ENCODE measurements around the gene DISP2.

DISP2 gene

DNA sequence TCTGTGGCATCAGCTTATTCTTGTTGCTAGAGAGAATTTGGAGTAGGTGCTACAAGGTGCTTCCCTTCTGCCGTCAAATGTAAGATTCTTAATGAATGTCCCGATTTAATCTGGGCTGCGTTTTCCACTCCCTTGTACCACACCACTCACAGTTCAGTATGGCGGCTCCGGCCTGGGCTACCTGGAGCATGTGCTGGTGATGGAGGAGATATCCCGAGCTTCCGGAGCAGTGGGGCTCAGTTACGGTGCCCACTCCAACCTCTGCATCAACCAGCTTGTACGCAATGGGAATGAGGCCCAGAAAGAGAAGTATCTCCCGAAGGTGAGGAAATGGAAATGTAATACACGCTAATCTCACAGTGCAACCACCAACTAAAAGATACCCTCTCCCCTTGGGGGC, 52.5 kb downstream of the DISP2 start:
- Histone ChIP-seq H3K27ac (ENCODE audit: low read length) (no peak overlapping the region), H3K4me3 (ENCODE audit: low read length) (no peak overlapping the region), H3K36me3 (ENCODE audit: insufficient read depth, low read depth, low read length) (peaks cover 82% of the 10 kb centered on the region)

DNA sequence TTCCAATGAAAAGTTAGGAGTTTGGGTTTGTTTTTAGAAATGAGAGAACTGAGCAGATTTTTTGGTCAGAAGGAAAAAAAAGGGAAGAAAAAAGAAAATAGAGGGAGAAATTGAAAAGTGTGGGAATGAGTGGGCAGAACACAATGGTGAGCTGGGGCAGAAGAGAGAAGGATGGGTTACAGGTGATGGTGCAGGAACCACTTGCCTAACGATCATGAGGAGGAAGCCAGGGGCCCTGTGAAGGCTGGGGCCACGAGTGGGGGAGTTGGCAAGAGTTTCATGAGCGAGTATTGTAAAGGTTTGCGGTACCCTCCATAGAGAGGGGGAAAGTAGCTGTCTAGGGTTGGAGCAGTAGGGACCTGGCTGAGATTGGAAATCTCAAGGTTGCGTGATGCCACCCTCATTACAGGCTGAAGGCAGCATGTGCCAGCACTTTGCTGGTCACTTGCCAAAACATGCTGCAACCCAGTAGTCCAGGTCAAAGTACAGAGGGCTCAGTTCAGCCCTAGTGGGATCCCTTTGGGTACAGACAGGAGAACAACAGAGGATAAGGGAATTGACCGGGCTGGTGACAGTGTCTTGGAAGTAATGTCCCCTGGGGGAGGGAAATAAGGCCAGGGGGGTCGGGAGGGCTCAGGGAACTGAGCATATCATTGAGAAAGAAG, 54.2 kb downstream of the DISP2 start:
- no peak overlapping the region for H3K9ac ChIP-seq (ENCODE audit: low read depth, low read length)
- H3K4me3 ChIP-seq (ENCODE audit: low read length) = no peak overlapping the region
- peaks cover 97% of the 10 kb centered on the region for H3K36me3 ChIP-seq (ENCODE audit: insufficient read depth, low read depth, low read length)
- H3K4me1 ChIP-seq (ENCODE audit: insufficient read depth, low read length) = no peaks in the 10 kb centered on the region
- H3K27me3 ChIP-seq (ENCODE audit: insufficient read depth, low read length) = no peaks in the 10 kb centered on the region
- no peaks in the 10 kb centered on the region for H3K9me3 ChIP-seq (ENCODE audit: insufficient read depth, low read depth, low read length)
- no peak overlapping the region for H3K27ac ChIP-seq (ENCODE audit: low read length)

More for the DNA sequence above, 52.5 kb downstream of the DISP2 start:
- Histone ChIP-seq H3K9me3 (ENCODE audit: insufficient read depth, low read depth, low read length) (no peaks in the 10 kb centered on the region), H3K27me3 (ENCODE audit: insufficient read depth, low read length) (no peaks in the 10 kb centered on the region), H3K4me1 (ENCODE audit: insufficient read depth, low read length) (peaks cover 4% of the 10 kb centered on the region; the same call in 1 of the 2 replicates), H3K9ac (ENCODE audit: low read depth, low read length) (no peak overlapping the region)

DNA sequence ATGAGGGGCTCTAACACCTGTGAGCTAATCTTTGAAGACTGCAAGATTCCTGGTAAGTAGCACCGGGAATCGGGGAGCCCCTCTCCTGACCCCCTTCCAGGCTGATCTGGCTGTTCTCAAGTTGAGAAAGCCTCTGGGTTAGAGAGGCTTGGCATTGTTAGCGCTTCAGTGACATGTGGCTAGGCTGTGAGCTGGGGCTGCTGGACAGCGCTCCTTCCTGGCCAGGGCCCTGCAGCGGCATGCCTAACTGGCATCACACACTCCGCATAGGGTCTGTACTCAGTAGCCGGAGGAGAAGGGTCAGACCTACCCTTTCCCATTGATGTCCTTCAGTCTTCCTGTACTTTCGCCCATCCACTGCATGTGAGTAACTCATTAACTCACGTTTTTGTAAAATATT, 55.0 kb downstream of the DISP2 start:
- Histone ChIP-seq H3K4me3 (ENCODE audit: low read length) (no peak overlapping the region), H3K27ac (ENCODE audit: low read length) (no peak overlapping the region), H3K36me3 (ENCODE audit: insufficient read depth, low read depth, low read length) (peaks cover 98% of the 10 kb centered on the region), H3K4me1 (ENCODE audit: insufficient read depth, low read length) (no peaks in the 10 kb centered on the region), H3K27me3 (ENCODE audit: insufficient read depth, low read length) (no peaks in the 10 kb centered on the region), H3K9me3 (ENCODE audit: insufficient read depth, low read depth, low read length) (no peaks in the 10 kb centered on the region), H3K9ac (ENCODE audit: low read depth, low read length) (no peak overlapping the region)

DNA sequence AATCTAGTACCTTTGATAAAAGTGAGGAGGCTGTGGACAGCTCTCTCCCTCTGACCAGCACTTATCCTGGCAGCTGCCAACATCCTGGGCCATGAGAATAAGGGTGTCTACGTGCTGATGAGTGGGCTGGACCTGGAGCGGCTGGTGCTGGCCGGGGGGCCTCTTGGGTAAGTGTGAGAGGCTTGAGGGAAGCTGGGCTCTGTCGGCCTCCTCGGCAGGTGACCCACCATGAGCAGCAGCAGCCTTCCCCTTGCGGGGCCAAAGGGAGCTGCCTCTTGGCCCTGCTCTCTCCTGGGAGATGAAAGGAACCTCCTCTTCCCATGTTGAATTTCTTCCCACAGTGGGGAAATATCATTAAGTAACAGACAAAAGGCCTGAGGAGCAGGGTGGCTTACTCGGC, 56.8 kb downstream of the DISP2 start:
- H3K27ac ChIP-seq (ENCODE audit: low read length) = no peak overlapping the region
- H3K36me3 ChIP-seq (ENCODE audit: insufficient read depth, low read depth, low read length) = peaks cover 91% of the 10 kb centered on the region
- no peaks in the 10 kb centered on the region for H3K4me1 ChIP-seq (ENCODE audit: insufficient read depth, low read length)
- no peak overlapping the region for H3K9ac ChIP-seq (ENCODE audit: low read depth, low read length)
- H3K27me3 ChIP-seq (ENCODE audit: insufficient read depth, low read length) = no peaks in the 10 kb centered on the region
- H3K4me3 ChIP-seq (ENCODE audit: low read length) = no peak overlapping the region
- H3K9me3 ChIP-seq (ENCODE audit: insufficient read depth, low read depth, low read length) = no peaks in the 10 kb centered on the region

DNA sequence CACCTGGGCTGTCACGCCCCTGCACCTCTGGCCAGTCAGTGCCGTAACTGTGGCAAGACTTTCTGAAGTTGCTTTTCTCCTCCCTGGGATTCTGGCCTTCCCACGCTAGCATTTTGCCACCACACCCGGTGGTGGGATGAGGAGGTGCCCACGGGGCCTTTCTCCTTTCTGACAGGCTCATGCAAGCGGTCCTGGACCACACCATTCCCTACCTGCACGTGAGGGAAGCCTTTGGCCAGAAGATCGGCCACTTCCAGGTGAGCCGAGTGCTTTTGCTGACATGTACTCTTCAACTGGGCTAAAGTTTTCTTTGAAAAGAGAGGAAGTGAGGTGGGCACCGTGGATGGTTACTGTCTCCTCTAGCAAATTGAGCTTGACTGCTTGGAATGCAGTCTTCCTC, 57.2 kb downstream of the DISP2 start:
- H3K27ac ChIP-seq (ENCODE audit: low read length) = no peak overlapping the region
- H3K27me3 ChIP-seq (ENCODE audit: insufficient read depth, low read length) = no peaks in the 10 kb centered on the region
- no peak overlapping the region for H3K4me3 ChIP-seq (ENCODE audit: low read length)
- H3K9ac ChIP-seq (ENCODE audit: low read depth, low read length) = no peak overlapping the region
- H3K36me3 ChIP-seq (ENCODE audit: insufficient read depth, low read depth, low read length) = peaks cover 87% of the 10 kb centered on the region
- H3K4me1 ChIP-seq (ENCODE audit: insufficient read depth, low read length) = no peaks in the 10 kb centered on the region
- no peaks in the 10 kb centered on the region for H3K9me3 ChIP-seq (ENCODE audit: insufficient read depth, low read depth, low read length)

DNA sequence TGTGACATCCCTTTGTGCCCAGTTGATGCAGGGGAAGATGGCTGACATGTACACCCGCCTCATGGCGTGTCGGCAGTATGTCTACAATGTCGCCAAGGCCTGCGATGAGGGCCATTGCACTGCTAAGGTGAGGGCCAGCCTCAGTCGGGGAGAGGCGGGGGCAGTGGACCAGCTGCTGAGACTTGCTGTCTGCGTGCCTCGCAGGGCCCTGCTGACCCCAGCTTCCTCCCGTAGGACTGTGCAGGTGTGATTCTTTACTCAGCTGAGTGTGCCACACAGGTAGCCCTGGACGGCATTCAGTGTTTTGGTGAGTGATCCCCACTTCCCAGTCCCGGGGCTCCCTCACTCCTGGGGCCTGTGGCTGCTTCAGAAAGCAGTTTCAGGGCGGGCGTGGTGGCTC, 58.0 kb downstream of the DISP2 start:
- Histone ChIP-seq H3K9ac (ENCODE audit: low read depth, low read length) (no peak overlapping the region), H3K27ac (ENCODE audit: low read length) (no peak overlapping the region), H3K9me3 (ENCODE audit: insufficient read depth, low read depth, low read length) (no peaks in the 10 kb centered on the region), H3K4me3 (ENCODE audit: low read length) (no peak overlapping the region), H3K27me3 (ENCODE audit: insufficient read depth, low read length) (peaks cover 1% of the 10 kb centered on the region; the same call in 1 of the 2 replicates), H3K36me3 (ENCODE audit: insufficient read depth, low read depth, low read length) (peaks cover 79% of the 10 kb centered on the region), H3K4me1 (ENCODE audit: insufficient read depth, low read length) (no peaks in the 10 kb centered on the region)

DNA sequence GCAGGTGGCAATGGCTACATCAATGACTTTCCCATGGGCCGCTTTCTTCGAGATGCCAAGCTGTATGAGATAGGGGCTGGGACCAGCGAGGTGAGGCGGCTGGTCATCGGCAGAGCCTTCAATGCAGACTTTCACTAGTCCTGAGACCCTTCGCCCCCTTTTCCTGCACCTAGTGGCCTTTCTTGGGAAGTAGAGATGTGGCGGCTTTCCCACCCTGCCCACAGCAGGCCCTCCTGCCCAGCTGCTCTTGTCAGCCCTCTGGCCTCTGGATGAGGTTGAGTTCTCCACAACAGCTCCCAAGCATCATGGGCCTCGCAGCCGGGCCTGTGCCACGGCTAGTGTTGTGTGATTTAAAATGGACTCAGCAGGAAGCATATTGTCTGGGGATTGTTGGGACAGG, 60.1 kb downstream of the DISP2 start:
- no peak overlapping the region for H3K9ac ChIP-seq (ENCODE audit: low read depth, low read length)
- peaks cover 12% of the 10 kb centered on the region; the same call in 1 of the 2 replicates for H3K27me3 ChIP-seq (ENCODE audit: insufficient read depth, low read length)
- no peaks in the 10 kb centered on the region for H3K4me1 ChIP-seq (ENCODE audit: insufficient read depth, low read length)
- H3K9me3 ChIP-seq (ENCODE audit: insufficient read depth, low read depth, low read length) = no peaks in the 10 kb centered on the region
- no peak overlapping the region for H3K4me3 ChIP-seq (ENCODE audit: low read length)
- H3K27ac ChIP-seq (ENCODE audit: low read length) = no peak overlapping the region
- peaks cover 58% of the 10 kb centered on the region for H3K36me3 ChIP-seq (ENCODE audit: insufficient read depth, low read depth, low read length)

DNA sequence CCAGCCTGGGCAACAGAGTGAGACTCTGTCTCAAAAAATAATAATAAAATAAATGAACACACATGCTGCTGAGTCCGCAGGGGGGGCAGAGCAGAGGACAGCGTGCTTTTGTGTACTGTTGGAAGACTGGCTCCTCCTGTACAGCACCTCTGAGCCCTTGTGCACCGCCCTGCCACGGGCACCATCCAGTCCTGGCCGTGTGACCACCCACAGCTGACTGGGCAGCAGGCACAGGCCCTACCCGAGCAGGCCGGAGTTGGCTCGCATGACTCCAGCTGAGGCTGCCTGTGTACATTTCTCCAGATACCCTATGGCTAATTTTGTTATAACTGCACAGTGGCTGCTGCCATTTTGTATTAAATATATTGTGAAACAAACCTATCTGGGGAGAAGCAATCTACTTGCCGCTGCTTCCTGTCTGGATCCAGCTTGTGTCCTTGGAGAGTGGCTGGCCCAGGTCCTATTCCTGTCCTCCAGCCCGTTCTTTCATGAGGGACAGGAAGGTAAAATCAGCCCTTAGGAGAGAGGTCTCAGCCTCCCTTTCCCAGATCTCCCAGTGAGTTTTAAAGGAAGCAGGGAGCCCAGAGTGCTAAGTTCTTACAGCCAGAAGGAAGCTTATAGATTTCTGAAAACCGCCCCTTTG, 62.2 kb downstream of the DISP2 start:
- Histone ChIP-seq H3K9ac (ENCODE audit: low read depth, low read length) (no peak overlapping the region), H3K4me3 (ENCODE audit: low read length) (no peak overlapping the region), H3K27me3 (ENCODE audit: insufficient read depth, low read length) (peaks cover 12% of the 10 kb centered on the region; the same call in 1 of the 2 replicates), H3K9me3 (ENCODE audit: insufficient read depth, low read depth, low read length) (no peaks in the 10 kb centered on the region), H3K27ac (ENCODE audit: low read length) (no peak overlapping the region), H3K36me3 (ENCODE audit: insufficient read depth, low read depth, low read length) (peaks cover 38% of the 10 kb centered on the region), H3K4me1 (ENCODE audit: insufficient read depth, low read length) (no peaks in the 10 kb centered on the region)

DNA sequence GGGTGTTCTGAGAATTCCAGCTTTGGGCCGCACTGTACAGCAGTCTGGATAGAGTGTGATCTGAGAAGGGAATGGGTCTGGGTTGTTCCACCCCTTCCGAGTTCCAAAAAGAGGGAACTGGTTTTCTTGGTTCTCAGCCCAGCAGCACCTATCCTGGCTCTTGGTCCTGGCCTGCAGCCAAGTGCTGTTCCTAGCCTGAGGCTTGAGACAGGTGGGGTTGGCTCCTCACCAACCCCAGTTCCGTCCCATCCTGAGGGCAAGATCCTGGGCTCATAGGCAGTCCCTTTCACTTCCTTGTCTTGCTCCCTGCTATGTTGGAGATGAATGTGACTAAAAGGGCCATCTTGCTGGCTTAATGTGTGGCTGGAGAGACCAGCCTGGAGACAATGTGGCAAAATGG, 62.8 kb downstream of the DISP2 start:
- peaks cover 32% of the 10 kb centered on the region for H3K36me3 ChIP-seq (ENCODE audit: insufficient read depth, low read depth, low read length)
- no peak overlapping the region for H3K4me3 ChIP-seq (ENCODE audit: low read length)
- no peak overlapping the region for H3K9ac ChIP-seq (ENCODE audit: low read depth, low read length)
- H3K27ac ChIP-seq (ENCODE audit: low read length) = no peak overlapping the region
- no peaks in the 10 kb centered on the region for H3K9me3 ChIP-seq (ENCODE audit: insufficient read depth, low read depth, low read length)
- H3K27me3 ChIP-seq (ENCODE audit: insufficient read depth, low read length) = peaks cover 12% of the 10 kb centered on the region; the same call in 1 of the 2 replicates
- H3K4me1 ChIP-seq (ENCODE audit: insufficient read depth, low read length) = no peaks in the 10 kb centered on the region

DNA sequence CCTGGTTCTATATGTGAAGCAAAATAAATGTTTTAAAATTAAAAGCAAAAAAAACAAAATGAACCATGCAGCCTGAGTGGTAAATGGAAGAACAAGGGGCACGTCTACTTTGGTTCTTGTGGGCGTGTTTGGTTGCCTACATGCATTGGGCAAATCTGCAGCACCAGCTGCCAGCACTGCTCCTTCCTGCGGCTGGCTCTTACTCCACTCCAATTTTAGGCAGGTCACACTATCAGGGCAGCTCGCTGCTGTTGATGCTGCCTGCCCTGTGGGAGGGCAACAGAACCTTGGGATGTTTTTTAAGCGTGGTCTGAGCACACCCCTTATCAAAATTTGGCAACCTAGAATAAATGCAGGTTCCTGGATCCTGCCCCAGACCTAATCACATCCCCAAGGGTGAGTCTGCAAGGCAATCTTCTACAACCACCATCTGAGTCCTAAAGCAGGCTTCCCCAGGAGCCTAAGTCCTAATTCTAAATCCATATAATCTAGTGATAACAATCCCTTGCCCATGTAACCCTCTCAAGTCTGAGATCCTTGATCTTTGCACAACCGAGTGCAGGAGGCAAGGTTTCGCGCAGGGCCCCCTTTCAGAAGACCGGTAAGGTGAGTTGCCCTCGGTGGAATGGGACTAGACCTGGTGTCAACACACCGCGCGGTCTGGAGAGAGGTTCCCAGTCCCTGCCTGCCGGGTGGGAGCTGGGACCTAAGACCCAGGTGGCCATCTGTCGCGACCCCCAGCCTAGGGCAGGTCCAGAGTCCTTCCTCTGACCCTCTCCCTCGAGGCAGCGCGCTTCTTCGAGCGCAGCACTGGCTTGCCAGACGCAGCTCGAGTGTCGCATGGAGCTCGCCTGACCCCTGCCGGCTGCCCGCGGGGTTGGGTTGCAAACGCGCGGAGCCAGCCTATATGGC, 63.5 kb downstream of the DISP2 start:
- Histone ChIP-seq H3K36me3 (ENCODE audit: insufficient read depth, low read depth, low read length) (peaks cover 25% of the 10 kb centered on the region), H3K9ac (ENCODE audit: low read depth, low read length) (no peak overlapping the region), H3K9me3 (ENCODE audit: insufficient read depth, low read depth, low read length) (no peaks in the 10 kb centered on the region), H3K4me1 (ENCODE audit: insufficient read depth, low read length) (no peaks in the 10 kb centered on the region), H3K27me3 (ENCODE audit: insufficient read depth, low read length) (peaks cover 12% of the 10 kb centered on the region; the same call in 1 of the 2 replicates), H3K4me3 (ENCODE audit: low read length) (peak overlapping the region; percentile 51; the same call in 1 of the 2 replicates), H3K27ac (ENCODE audit: low read length) (no peak overlapping the region)

DNA sequence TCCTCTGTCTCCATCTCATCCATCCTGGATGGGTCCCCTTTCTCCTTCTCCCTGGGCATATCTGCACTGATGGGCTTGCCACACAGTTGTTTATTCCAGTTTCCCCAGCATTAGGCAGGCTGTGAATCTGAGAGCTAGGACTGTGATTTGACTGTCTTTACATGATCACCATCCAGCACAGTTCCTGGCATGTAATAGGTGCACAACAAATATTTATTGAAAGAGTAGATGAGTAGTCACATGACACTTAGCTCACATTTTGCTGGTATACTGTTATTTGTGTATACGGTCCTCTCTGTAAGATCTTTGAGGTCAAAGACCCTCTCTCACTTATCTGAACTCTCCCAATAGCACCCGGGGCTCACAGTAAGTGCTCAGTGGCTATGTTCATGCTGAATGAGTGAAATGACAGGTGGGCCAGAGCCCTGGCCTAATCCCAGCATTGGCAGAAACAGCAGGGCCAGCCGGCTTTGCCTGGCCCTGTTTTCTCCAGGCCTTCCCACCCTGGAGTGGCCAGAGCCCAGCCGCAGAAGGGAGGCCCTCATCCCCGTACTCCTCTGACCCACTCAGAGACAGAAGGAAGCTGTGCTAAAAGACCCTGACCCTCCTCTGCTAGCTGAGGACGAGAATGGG, 66.6 kb downstream of the DISP2 start:
- H3K36me3 ChIP-seq (ENCODE audit: insufficient read depth, low read depth, low read length) = no peaks in the 10 kb centered on the region
- no peaks in the 10 kb centered on the region for H3K9me3 ChIP-seq (ENCODE audit: insufficient read depth, low read depth, low read length)
- H3K4me3 ChIP-seq (ENCODE audit: low read length) = no peak overlapping the region
- H3K27ac ChIP-seq (ENCODE audit: low read length) = no peak overlapping the region
- peaks cover 12% of the 10 kb centered on the region for H3K27me3 ChIP-seq (ENCODE audit: insufficient read depth, low read length)
- H3K4me1 ChIP-seq (ENCODE audit: insufficient read depth, low read length) = no peaks in the 10 kb centered on the region
- no peak overlapping the region for H3K9ac ChIP-seq (ENCODE audit: low read depth, low read length)
